Rectal smooth muscle tissue (tissue), 1 donor: ENCODE results near the gene NLRC3.

ENCODE experiments used
- H3K27ac ChIP-seq: one replicate; pipeline ENCODE4 v1.7.0; 2013; ENCODE audit warnings: low read depth, low read length, inconsistent platforms
- H3K27me3 ChIP-seq: one replicate; pipeline ENCODE4 v1.7.0; 2013; ENCODE audit warnings: low read length; ENCODE audit not compliant: control insufficient read depth, insufficient read depth
- H3K36me3 ChIP-seq: one replicate; pipeline ENCODE4 v1.7.0; 2013; ENCODE audit warnings: low read length; ENCODE audit not compliant: control insufficient read depth, insufficient read depth
- H3K4me1 ChIP-seq: one replicate; pipeline ENCODE4 v1.7.0; 2013; ENCODE audit warnings: low read length; ENCODE audit not compliant: control insufficient read depth, insufficient read depth
- H3K4me3 ChIP-seq: one replicate; pipeline ENCODE4 v1.7.0; 2013; ENCODE audit warnings: low read length
- H3K9ac ChIP-seq: one replicate; pipeline ENCODE4 v1.7.0; 2013; ENCODE audit warnings: low read length

The NLRC3 gene

GRCh38 chr16:3583303-3584038, 6.3 kb upstream of the NLRC3 start:
- Histone ChIP-seq H3K36me3 (peaks cover 6% of the 10 kb centered on the region), H3K27me3 (peaks cover 8% of the 10 kb centered on the region), H3K27ac (no peak overlapping the region), H3K4me1 (no peaks in the 10 kb centered on the region), H3K4me3 (no peak overlapping the region), H3K9ac (no peak overlapping the region)

GRCh38 chr16:3582276-3583165, 5.3 kb upstream of the NLRC3 start:
- no peaks in the 10 kb centered on the region for H3K4me1 ChIP-seq

DNA sequence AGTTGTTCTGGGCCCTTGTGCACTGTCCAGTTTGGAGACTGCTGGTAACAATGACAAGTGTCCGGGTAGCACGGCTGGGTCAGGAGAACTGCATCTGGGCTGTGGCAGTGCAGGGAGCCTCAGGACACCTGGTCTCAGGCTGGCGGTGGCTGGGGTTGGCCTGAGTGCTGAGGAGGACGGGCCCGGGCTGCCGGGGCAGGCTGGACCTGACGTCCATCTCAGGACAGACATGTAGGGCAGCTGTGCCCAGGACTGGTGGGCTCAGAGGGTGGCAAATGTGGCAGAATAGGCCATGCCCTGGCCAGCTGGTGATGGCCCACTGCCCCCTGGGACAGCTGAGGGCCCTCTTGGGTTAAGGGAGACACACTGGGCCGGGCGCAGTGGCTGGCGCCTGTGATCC, 4.2 kb upstream of the NLRC3 start:
- Histone ChIP-seq H3K36me3 (peaks cover 6% of the 10 kb centered on the region), H3K27ac (no peak overlapping the region)

More at GRCh38 chr16:3582276-3583165, 5.3 kb upstream of the NLRC3 start:
- Histone ChIP-seq H3K36me3 (peaks cover 6% of the 10 kb centered on the region), H3K27me3 (peaks cover 12% of the 10 kb centered on the region), H3K4me3 (no peak overlapping the region), H3K9ac (no peak overlapping the region), H3K27ac (no peak overlapping the region)

DNA sequence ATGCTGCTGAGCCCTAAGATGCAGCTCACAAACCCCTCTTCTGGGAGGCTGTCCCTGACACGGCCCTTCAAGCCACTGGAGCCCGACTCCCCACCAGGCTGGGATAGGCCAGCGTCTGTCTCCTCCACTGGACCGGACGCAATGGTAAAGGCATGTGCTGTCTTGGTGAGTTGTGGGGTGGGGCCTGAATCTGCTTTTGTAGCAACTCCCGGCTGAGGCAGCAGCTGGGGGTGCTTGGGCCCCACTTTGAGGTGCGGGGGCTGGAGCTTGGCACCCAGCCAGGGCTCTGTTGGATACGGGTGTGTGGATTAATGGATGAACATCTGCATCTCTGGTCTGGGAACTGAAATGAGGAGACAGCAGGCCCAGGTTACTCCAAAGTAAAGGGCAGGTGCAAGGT, 3.5 kb upstream of the NLRC3 start:
- H3K36me3 ChIP-seq = peaks cover 6% of the 10 kb centered on the region
- no peaks in the 10 kb centered on the region for H3K4me1 ChIP-seq

More for the DNA sequence above, 4.2 kb upstream of the NLRC3 start:
- no peaks in the 10 kb centered on the region for H3K4me1 ChIP-seq
- H3K9ac ChIP-seq = no peak overlapping the region
- no peak overlapping the region for H3K4me3 ChIP-seq
- H3K27me3 ChIP-seq = peaks cover 12% of the 10 kb centered on the region

DNA sequence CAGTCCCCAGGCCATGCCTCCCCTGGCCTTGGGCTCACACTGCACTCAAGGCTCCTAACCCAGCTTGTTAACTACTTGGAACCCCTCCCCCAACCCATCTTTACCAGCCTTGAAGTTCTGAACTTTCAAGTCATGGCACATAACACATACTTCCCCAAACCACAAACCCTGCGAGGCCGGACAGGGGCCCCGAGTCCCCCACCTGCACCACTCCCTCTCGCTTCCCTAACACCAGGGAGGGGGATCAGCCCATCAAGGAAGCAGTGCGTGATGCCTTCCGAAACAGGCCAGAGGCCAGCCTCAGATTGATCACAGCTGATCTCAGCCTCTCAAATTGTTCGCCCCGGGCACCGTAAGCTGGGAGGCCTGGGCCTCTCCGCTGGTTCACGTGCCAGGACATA, 3.0 kb upstream of the NLRC3 start:
- H3K4me3 ChIP-seq = no peak overlapping the region
- no peaks in the 10 kb centered on the region for H3K4me1 ChIP-seq
- H3K9ac ChIP-seq = no peak overlapping the region
- no peak overlapping the region for H3K27ac ChIP-seq
- peaks cover 12% of the 10 kb centered on the region for H3K27me3 ChIP-seq
- H3K36me3 ChIP-seq = peaks cover 6% of the 10 kb centered on the region

More for the DNA sequence above, 3.5 kb upstream of the NLRC3 start:
- H3K27me3 ChIP-seq = peaks cover 12% of the 10 kb centered on the region
- H3K9ac ChIP-seq = no peak overlapping the region
- no peak overlapping the region for H3K27ac ChIP-seq
- H3K4me3 ChIP-seq = no peak overlapping the region

- Histone ChIP-seq H3K4me3 (no peak overlapping the region), H3K27ac (no peak overlapping the region), H3K9ac (no peak overlapping the region), H3K27me3 (peaks cover 12% of the 10 kb centered on the region), H3K4me1 (no peaks in the 10 kb centered on the region), H3K36me3 (peaks cover 6% of the 10 kb centered on the region)
Observed at GRCh38 chr16:3579776-3580175, 2.6 kb upstream of the NLRC3 start.

- no peaks in the 10 kb centered on the region for H3K4me1 ChIP-seq
- H3K4me3 ChIP-seq = peak overlapping the region; percentile 27
- H3K9ac ChIP-seq = peak overlapping the region; percentile 40
- H3K27me3 ChIP-seq = peaks cover 12% of the 10 kb centered on the region
- H3K27ac ChIP-seq = no peak overlapping the region
- H3K36me3 ChIP-seq = peaks cover 2% of the 10 kb centered on the region
Observed at GRCh38 chr16:3578610-3579551, 1.7 kb upstream of the NLRC3 start.

DNA sequence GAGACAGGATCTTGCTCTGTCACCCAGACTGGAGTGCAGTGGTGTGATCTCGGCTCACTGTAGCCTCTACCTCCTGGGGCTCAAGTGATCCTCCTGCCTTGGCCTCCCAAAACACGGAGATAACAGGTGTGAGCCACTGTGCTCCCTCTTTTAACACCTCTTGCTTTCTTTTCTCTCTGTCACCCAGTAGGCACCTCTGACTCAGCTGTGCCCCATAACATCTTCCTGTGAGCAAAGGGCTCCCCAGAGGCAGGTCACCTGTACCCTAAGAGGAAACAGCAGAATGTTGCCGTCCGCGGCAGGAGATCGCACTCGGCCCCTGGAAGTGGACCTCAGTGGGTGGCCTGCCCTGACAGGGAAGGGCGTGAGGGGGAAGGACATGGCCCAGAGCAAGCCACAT, 918 bp upstream of the NLRC3 start:
- H3K36me3 ChIP-seq = peaks cover 2% of the 10 kb centered on the region
- H3K27ac ChIP-seq = no peak overlapping the region
- H3K4me3 ChIP-seq = peak overlapping the region; percentile 27

GRCh38 chr16:3576211-3576610, 992 bp downstream of the NLRC3 start:
- H3K27ac ChIP-seq = no peak overlapping the region
- no peak overlapping the region for H3K9ac ChIP-seq
- no peaks in the 10 kb centered on the region for H3K36me3 ChIP-seq
- H3K4me1 ChIP-seq = no peaks in the 10 kb centered on the region
- peak overlapping the region; percentile 16 for H3K4me3 ChIP-seq
- H3K27me3 ChIP-seq = peaks cover 12% of the 10 kb centered on the region

More for the DNA sequence above, 918 bp upstream of the NLRC3 start:
- Histone ChIP-seq H3K27me3 (peaks cover 12% of the 10 kb centered on the region), H3K9ac (peak overlapping the region; percentile 40), H3K4me1 (no peaks in the 10 kb centered on the region)

- Histone ChIP-seq H3K36me3 (no peaks in the 10 kb centered on the region), H3K27ac (no peak overlapping the region), H3K4me1 (no peaks in the 10 kb centered on the region), H3K27me3 (peaks cover 10% of the 10 kb centered on the region), H3K4me3 (no peak overlapping the region), H3K9ac (no peak overlapping the region)
Observed at GRCh38 chr16:3575491-3575890, 1.7 kb downstream of the NLRC3 start.

DNA sequence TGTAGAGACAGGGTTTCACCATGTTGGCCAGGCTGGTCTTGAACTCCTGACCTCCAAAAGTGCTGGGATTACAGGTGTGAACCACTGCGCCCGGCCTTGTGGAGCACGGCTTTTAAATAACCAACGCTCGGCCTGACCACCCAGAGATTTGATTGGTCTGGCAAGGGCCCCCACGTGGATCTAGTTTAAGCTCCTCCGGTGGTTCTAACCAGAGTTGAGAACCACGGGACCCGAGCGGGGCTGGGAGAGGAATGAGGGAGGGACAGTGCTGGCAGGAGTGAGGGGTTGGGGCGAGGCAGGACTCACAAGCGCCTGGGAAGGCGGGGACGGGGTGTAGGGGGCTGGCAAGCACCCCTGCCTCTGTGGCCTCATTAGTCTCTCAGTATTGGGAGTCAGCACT, 3.0 kb downstream of the NLRC3 start:
- Histone ChIP-seq H3K27me3 (peaks cover 7% of the 10 kb centered on the region), H3K4me3 (no peak overlapping the region), H3K36me3 (no peaks in the 10 kb centered on the region), H3K4me1 (no peaks in the 10 kb centered on the region), H3K27ac (no peak overlapping the region), H3K9ac (no peak overlapping the region)
